Activated CD4-positive, alpha-beta T cell treated with anti-CD3 and anti-CD28 coated beads, Interleukin-2, amount 50 U/mL, for 48 hours (primary cell): ENCODE results near the gene VGLL4.

Experiments
- DNase-seq, 2 experiments: peaks; one replicate each; pipeline ENCODE4 v3.0.0-alpha.2; 2020

The VGLL4 gene

DNA sequence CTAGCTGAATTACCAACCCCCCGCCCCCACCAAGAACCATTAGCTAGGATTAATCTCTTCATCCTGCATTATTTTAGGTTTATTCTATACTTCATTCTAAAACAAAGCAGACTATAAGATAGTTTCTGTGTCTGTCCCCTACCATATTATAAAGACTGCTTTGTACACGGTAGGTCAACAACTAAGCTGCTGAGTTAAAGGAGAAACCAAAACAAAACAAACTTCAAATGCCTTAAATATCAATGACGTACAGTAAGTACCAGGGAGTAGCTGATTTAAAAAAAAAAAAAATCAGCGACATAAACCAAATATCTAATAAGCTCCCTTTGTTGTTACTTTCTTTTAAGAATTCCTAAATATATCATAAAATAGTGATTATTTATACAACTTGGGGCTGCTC lies 7.8 kb upstream of the VGLL4 start:
- no peak for DNase-seq

GRCh38 chr3:11650391-11650790 lies 6.7 kb upstream of the VGLL4 start:
- no peak for DNase-seq

GRCh38 chr3:11648735-11649134 lies 5.0 kb upstream of the VGLL4 start:
- DNase-seq, result no peak

DNA sequence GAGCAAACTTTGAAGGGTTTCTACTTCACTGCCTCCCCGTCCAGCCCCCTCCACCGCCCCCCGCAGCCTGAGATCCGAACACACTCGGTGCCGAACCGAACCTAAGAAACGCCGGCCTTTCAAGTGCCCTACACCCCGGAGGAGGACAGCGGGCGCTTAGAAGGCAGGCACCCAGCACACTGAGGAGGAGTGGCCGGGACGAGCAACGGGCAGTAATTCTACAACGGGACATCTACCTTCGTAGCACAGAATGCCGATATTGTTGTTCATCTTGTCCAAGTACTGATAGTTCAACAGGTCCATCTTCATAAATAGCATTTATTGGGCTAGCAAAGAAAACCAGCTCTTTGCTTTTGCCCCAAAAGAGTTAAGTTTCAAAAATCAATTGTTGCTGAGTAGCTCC lies 513 bp downstream of the VGLL4 start:
- peak; percentile 41 to 50 for DNase-seq

GRCh38 chr3:11642431-11643191 lies 1.1 kb downstream of the VGLL4 start:
- peak; percentile 67 to 78 for DNase-seq

DNA sequence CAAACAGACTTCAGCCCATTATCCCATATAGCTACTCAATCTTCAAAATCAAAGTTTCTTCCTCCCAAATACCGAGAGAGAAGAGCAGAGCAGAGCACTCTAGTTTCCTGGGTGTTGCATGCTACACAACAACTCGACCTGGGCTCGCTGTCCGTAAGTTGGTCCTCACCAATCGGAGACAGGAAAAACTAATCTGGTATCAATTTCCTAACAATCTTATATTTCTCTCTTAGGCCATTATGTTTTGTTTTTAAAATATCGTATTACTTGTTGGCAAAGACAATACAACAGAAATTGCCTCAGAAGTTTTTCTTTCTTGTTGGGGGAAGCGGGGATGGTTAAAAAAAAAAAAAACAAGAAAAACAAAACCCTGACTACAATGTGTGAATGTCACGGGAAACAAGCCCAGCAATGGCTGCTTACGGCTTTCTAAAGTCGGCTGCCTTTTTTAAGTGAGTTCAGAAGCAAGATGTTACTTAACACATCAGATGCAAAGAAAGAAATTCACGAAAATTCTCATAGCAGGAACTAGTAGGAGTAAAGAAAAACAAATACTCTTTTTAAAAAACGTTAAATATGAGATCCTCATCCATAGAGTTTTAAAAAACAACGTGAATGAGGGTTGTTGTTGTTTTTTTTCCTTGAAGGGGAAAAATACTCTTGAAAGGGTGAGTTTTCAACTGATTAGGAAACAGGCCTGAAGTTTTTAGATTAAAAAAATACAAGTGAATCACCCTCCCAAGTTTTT lies 1.9 kb downstream of the VGLL4 start:
- no peak for DNase-seq

GRCh38 chr3:11641316-11641682 lies 2.4 kb downstream of the VGLL4 start:
- DNase-seq, result no peak

GRCh38 chr3:11640009-11640673 lies 3.6 kb downstream of the VGLL4 start:
- no peak for DNase-seq

DNA sequence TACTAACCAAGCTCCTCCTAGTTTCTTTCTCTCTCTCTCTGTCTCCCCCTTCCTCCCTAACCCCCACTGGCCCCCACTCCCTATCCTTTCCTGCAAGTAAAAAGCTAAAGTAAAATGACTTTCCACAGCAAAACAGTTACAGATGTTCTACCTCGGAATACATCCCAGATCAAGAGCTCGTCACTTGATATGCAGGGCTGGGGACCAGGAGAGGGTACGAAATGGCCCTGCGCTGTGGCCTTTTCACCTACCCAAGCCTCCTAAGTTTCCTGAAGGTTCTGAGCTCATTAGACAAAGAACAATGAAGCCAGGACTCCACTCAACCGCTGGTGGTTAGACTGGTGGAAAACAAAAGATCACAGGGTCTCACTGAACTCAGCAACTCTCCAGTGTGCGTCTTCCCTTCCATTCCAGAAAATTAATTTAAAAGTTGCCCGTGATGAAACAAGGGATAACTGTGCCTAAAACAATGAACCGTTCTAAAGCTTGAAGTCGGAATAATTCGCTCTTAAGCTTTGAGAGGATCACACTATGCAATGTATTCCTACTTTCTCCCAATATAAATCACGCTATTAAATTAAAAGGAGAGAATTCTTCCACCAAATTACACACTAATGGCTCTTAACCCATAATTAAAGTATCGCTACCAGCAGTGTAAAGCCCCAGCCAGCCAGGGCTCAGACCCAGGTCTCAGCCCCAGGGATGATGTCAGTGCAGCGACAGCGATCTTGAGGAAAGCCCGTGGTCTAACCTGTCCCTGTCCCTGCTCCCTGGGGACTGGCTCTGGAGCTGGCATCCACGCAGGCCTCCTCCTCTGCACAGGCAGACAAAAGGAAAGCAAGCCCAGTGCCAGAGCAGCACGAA lies 5.0 kb downstream of the VGLL4 start:
- no peak for DNase-seq

GRCh38 chr3:11637901-11638458 lies 5.7 kb downstream of the VGLL4 start:
- DNase-seq, result no peak

- DNase-seq, result no peak
Observed at GRCh38 chr3:11636394-11636770, 7.3 kb downstream of the VGLL4 start.

GRCh38 chr3:11635680-11636393 lies 7.9 kb downstream of the VGLL4 start:
- no peak for DNase-seq

- DNase-seq, result no peak
Observed at GRCh38 chr3:11634974-11635612, 8.6 kb downstream of the VGLL4 start.

DNA sequence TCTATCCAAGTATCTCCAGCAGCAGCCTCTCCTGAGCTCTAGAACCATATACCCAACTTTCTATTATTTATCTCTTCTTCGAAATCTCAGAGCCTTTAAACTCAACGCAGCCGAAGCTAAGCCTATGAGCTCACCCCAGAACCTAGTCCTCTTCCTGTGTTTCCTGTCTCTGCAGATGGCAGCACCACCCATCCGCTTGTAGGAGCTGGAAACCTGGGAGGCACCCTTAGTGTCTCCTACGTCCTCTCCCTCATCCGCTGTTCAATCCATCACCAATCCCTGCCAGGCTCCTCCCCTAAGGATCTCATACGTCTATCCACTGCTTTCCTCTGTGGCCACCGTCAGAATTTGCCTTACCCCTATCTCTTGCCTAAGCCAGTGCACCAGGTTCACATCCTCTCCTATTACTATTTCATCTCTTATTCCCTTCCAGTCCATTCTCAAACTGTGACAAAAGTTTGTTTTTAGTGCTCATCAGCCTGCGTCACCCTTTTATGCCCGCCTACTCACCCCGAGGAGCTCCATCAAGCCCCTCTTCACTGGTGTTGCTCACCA lies 9.6 kb downstream of the VGLL4 start:
- DNase-seq, result no peak

GRCh38 chr3:11632966-11633365 lies 10.7 kb downstream of the VGLL4 start:
- DNase-seq, result no peak

DNA sequence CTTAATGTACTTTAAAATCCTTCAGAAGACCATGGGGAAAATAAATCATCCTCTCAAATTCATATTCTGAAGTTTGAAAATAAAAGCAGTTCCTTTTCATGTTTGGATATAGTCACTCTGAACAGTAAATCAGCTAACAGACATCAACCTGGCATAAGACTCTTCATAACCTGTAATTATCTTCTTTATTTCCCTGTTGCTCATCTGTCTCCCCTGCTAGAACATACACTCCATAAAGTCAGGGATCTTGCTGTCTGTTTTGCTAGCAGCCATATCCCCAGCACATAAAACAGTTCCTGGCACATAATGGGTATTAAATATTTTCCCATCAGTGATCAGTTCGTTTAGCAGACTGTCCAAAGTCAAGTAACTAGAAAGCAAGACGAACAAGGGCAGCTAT lies 11.2 kb downstream of the VGLL4 start:
- no peak for DNase-seq

GRCh38 chr3:11631820-11632219 lies 11.9 kb downstream of the VGLL4 start:
- DNase-seq, result no peak

DNA sequence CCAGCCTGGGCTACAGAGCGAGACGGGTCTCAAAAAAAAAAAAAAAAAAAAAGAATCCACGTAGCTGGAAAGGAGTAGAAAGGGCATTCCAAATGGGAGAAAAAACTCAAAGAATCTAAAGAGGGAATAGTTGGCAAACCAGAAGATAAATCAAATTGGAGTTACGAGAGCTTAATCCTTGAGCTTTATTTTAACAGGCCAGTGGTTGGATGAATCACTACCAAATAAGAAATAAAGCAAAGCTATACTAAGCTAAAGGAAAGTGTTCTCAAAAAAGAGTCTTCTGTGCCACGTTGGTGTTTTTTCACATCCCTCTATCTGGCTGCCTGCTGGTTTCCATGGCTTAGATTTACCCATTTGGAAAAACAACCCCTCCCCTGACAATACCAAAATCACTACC lies 14.0 kb downstream of the VGLL4 start:
- no peak for DNase-seq

DNA sequence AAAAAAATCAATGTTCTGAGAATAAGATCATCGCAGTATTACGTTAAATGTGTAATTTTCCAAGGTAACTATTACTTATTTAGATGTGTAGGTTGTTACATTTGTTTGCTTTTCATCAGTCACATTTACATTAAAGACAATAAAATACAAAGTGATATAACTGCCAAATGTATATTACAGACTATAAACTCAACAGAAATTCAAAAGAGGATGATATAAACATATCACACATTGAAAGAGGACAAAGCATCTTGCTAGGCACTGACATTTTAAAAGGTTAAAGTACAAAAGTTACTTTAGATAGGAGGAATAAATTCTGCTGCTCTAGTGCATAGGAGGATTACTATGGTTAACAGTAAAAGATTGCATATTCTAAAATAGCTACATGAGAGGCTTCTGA lies 16.1 kb downstream of the VGLL4 start:
- no peak for DNase-seq

- no peak for DNase-seq
Observed at GRCh38 chr3:11626084-11626463, 17.6 kb downstream of the VGLL4 start.

DNA sequence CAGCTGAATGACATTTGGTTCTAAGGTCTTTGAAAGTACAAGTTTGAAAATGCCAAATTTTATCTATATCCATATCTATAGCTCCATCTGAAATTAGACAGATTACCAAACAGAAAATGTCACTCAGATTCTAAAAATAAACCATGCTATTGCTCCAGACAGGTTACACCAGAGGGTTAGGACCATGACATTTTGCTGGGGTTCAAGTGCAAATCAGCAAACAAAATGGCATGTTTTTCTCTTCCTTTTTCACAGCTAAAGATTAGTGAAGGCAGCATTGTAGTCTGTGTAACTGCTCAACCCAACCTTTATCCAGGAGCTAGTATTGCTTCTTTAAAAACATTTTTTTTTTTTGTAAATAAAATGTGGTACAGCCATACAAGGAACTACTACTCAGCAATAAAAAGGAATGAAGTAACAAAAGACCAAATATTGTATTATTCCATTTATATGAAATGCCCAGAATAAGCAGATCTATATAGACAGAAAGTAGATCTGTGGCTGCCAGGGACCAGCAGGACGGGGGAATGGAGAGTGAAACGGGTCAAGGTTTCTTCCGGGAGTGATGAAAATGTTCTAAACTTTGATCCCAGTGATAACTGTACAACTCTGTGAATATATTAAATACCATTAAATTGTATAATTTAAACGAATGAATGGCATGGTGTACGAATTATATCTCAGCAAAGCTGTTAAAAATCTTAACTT lies 18.2 kb downstream of the VGLL4 start:
- DNase-seq, result no peak
